HTERT RPE-1 (cell line): ENCODE results near the gene CCR7.

Experiments
- in situ Hi-C: fragments of 300-500 bp; cut with MboI; formaldehyde crosslinking; loops from 4 replicates; pipeline ENCODE4 v1.14.3; 2020; ENCODE audit warnings: low sequenced_read_pairs

CCR7 gene

GRCh38 chr17:40538936-40539705 is 26.2 kb downstream of the CCR7 start:
- in situ Hi-C loops = no loop called here

GRCh38 chr17:40538019-40538935 is 27.0 kb downstream of the CCR7 start:
- in situ Hi-C loops = no loop called here

GRCh38 chr17:40536295-40537171 is 28.7 kb downstream of the CCR7 start:
- in situ Hi-C loops = no loop called here

GRCh38 chr17:40535924-40536294 is 29.4 kb downstream of the CCR7 start:
- in situ Hi-C loops = no loop called here

GRCh38 chr17:40535438-40535837 is 29.8 kb downstream of the CCR7 start:
- in situ Hi-C loops = no loop called here

GRCh38 chr17:40534371-40535189 is 30.7 kb downstream of the CCR7 start:
- in situ Hi-C loops = no loop called here

GRCh38 chr17:40533896-40534295 is 31.4 kb downstream of the CCR7 start:
- in situ Hi-C loops = no loop called here

- in situ Hi-C loops = no loop called here
Measured at GRCh38 chr17:40532520-40533253, 32.6 kb downstream of the CCR7 start.

GRCh38 chr17:40531051-40531991 is 34.0 kb downstream of the CCR7 start:
- in situ Hi-C loops = no loop called here

GRCh38 chr17:40530531-40530994 is 34.7 kb downstream of the CCR7 start:
- in situ Hi-C loops = no loop called here

GRCh38 chr17:40529991-40530390 is 35.3 kb downstream of the CCR7 start:
- in situ Hi-C loops = no loop called here

GRCh38 chr17:40528692-40529417 is 36.4 kb downstream of the CCR7 start:
- in situ Hi-C loops = no loop called here

- in situ Hi-C loops = no loop called here
Measured at GRCh38 chr17:40526668-40527067, 38.6 kb downstream of the CCR7 start.

GRCh38 chr17:40525294-40525693 is 40.0 kb downstream of the CCR7 start:
- in situ Hi-C loops = no loop called here

GRCh38 chr17:40524243-40524965 is 40.9 kb downstream of the CCR7 start:
- in situ Hi-C loops = no loop called here

- in situ Hi-C loops = no loop called here
Measured at GRCh38 chr17:40522961-40523310, 42.3 kb downstream of the CCR7 start.
